Spleen (tissue), 7 donors: ENCODE measurements around the gene SLC30A10.
"Not testable (repeated sequence)": the region's sequence is repeated elsewhere in the genome, so short reads cannot be mapped to it uniquely, and the experiment has no call there.

Experiments
- POLR2AphosphoS5 ChIP-seq, 3 donors: sonication (generic); formaldehyde crosslinking; IDR thresholded peaks; one replicate each; pipeline ENCODE4 v1.5.1; 2017; ENCODE audit warnings: antibody characterized with exemption in 3 of 3
- TF ChIP-seq, protein P1 (sequence below), 11 experiments: fragments of 200-600 bp in 7 of 11; fragments of 450-650 bp in 4 of 11; sonication (generic) in 4 of 11; IDR thresholded peaks in 8 of 11; conservative IDR thresholded peaks in 3 of 11; 1 replicate in 7 of 11; 2 replicates in 4 of 11; pipeline versions ENCODE4 v1.4.0 to v1.8.0; 2016 to 2021; ENCODE audit warnings: antibody characterized with exemption in 11 of 11, inconsistent platforms in 4 of 11, mild to moderate bottlenecking in 1 of 11
- donor health status: DM: no; HTN: no; CAD: no; lungs with moderate emphysema.
- donor health status: DM: no; HTN: no; CAD: no.
- donor health status: DM: no; HTN: no; CAD: no.

DNA sequence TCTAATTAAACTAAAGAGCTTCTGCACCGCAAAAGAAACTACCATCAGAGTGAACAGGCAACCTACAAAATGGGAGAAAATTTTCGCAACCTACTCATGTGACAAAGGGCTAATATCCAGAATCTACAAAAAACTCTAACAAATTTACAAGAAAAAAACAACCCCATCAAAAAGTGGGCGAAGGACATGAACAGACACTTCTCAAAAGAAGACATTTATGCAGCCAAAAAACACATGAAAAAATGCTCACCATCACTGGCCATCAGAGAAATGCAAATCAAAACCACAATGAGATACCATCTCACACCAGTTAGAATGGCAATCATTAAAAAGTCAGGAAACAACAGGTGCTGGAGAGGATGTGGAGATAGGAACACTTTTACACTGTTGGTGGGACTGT lies 20.4 kb upstream of the SLC30A10 start:
- TF ChIP-seq, protein P1, sequence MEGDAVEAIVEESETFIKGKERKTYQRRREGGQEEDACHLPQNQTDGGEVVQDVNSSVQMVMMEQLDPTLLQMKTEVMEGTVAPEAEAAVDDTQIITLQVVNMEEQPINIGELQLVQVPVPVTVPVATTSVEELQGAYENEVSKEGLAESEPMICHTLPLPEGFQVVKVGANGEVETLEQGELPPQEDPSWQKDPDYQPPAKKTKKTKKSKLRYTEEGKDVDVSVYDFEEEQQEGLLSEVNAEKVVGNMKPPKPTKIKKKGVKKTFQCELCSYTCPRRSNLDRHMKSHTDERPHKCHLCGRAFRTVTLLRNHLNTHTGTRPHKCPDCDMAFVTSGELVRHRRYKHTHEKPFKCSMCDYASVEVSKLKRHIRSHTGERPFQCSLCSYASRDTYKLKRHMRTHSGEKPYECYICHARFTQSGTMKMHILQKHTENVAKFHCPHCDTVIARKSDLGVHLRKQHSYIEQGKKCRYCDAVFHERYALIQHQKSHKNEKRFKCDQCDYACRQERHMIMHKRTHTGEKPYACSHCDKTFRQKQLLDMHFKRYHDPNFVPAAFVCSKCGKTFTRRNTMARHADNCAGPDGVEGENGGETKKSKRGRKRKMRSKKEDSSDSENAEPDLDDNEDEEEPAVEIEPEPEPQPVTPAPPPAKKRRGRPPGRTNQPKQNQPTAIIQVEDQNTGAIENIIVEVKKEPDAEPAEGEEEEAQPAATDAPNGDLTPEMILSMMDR (IDR thresholded peaks at IDR 0.05 in 8 of 11, conservative IDR thresholded peaks at IDR 0.05 in 3 of 11) = not testable (repeated sequence)
- TF ChIP-seq POLR2AphosphoS5 (IDR thresholded peaks at IDR 0.05) = not testable (repeated sequence)
